HG03060 (cell line): ENCODE data around the gene CRELD2.

Experiments used
- ATAC-seq: cut with Tn5 transposase; IDR thresholded peaks from one replicate; pipeline ENCODE4 v1.9.1; 2021; ENCODE audit warnings: low read depth, moderate number of reproducible peaks; ENCODE audit not compliant: unreplicated experiment

CRELD2 gene

GRCh38 chr22:49917974-49918910 is at the start of gene CRELD2, which contains the start of gene ALG12:
CRELD2 (plus strand) TSS chr22:49918634; CDS start chr22:49918770, 136 bp downstream.
ALG12 (minus strand) TSS chr22:49918438; CDS start chr22:49913765, 4,673 bp downstream.
- peak; percentile 51 for ATAC-seq

DNA sequence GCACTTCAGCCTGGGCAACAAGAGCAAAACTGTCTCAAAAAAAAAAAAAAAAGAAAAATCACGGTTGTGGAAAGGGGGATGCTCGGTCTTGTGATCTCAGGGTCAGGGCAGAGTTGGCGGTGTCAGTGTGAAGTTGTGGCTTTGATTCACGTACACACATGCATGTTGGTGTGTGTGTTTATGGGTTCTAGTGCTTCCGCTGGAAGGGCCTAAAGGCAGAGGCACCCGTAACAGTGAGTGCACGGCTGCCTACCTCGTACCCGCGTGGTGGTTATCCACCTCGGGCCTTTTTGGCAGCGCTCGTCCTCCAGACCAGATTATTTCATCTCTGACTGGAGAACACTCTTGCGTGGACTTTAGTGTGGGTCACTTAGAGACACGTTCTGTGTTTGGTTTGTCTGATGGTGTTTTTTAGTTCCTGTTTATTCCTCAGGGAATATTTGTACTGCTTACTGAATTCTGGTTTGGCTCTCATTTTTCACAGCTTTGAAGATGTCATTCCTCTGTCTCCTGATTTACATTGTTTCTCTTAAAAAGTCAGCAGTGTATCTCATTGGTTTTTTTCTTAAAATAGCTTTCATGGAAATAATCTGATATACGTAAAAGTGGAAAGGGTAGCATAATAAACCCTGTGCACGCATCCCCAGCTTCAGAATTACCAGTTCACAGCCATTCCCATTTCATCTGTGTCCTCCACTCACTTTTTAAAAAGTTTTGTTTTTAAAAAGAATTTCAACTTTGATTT is 49.2 kb upstream of the CRELD2 start:
- ATAC-seq, result no peak

GRCh38 chr22:49869845-49870712 is 48.4 kb upstream of the CRELD2 start:
- ATAC-seq, result no peak

- ATAC-seq, result no peak
Measured at GRCh38 chr22:49871482-49871881, 47.0 kb upstream of the CRELD2 start.

DNA sequence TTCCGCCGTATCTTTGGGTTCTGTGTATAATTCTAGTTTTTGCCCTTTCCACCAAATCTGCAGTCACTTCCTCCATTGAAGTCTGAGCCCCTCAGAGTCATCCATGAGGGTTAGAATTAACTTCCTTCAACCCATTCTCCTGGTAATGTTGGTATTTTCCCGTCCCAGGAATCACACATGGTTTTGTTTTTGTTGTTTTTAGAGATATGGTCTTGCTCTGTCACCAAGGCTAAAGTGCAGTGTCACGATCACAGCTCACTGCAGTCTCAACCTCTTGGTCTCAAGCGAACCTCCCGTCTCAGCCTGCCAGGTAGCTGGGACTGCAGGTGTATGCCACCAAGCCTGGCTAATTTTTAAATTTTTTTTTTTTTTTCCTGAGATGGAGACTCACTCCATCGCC is 46.1 kb upstream of the CRELD2 start:
- no peak for ATAC-seq

GRCh38 chr22:49873228-49873940 is 45.0 kb upstream of the CRELD2 start:
- no peak for ATAC-seq

DNA sequence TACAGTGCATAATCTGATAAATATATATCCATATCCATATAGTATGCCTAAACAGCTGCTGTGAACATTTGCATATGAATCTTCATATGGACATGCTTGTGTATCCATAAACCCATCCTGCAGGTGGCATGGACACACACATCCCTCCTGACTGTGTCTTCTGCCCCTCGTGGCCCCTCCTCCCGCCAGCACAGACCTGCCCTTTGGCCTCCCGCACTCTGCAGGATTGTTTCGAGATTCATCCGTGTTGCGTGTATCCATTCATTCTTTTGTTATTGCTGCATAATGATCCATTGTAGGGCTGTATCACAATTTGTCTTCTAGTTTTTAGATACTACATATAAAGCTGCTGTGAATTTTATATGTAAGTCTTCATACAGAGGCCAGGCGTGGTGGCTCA is 40.8 kb upstream of the CRELD2 start:
- no peak for ATAC-seq

DNA sequence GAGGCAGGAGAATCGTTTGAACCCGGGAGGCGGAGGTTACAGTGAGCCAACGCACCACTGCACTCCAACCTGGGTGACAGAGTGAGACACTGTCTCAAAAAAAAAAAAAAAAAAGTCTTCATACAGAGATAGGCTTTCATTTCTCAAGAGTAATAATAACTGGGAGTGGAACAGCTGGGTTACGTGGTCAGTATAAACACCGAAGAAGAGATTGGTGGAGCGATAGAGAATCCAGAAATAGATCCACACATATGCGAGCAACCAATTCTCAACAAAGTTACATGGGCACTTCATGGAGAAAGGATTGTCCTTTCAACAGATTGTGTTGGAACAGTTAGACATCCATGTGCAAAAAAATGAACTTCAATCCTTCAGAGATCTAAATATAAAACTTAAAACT is 40.2 kb upstream of the CRELD2 start:
- no peak for ATAC-seq

GRCh38 chr22:49879871-49880270 is 38.6 kb upstream of the CRELD2 start:
- ATAC-seq, result no peak

- ATAC-seq, result no peak
Measured at GRCh38 chr22:49880281-49880680, 38.2 kb upstream of the CRELD2 start.

GRCh38 chr22:49881856-49882255 is 36.6 kb upstream of the CRELD2 start:
- no peak for ATAC-seq

DNA sequence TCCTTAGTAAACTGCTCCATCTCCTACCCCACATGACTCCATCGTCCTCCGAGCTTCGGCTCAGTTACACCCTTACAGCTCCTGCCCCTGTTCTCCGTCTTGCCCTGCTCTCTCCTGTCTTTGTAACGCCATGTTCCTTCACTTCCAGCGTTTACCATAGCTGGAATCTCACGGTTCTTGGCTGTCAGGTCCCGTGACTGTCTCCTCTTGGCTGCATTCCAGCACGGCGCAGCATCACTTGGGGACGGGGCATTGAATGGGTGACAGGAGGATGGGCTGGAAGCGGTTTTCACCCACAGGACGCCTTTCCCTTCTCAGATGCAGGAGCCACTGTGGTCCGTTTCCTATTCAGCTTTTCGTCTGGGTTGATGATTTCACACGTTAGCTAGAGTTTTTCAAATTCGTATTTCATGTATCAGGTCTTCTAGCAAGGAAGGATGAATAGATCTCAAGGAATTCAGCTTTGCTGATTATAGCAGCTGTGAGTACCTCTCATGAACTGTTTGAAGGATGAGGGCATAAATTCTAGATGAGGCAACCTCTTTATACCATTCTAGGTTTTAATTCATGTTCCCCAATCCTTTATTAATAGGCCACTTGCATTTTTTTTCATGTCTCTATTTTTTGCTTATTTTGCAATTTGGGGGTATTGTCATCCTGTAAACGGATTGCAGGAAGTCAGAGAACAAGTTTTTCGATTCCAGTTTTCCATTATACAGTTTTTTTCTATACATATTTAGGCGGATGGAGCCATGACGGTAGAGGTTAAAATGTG is 35.7 kb upstream of the CRELD2 start:
- no peak for ATAC-seq

DNA sequence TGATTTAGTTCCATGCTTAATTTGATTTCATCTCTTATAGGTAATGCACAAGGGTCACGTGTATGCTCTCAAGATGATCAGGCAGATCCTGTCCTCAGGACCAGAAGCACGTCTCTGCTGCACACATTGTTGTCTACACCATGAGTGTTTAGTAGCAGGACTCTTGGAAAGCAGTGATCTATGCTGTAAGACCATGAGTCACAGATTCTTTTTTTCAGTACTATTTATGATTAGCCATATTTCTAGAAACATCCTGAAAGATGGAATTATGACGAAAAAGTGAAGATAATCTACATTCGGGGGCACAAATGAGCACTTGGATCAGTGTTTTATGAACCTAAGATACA is 35.2 kb upstream of the CRELD2 start:
- ATAC-seq, result no peak

- ATAC-seq, result no peak
Measured at GRCh38 chr22:49884075-49884474, 34.4 kb upstream of the CRELD2 start.

GRCh38 chr22:49884503-49885260 is 33.8 kb upstream of the CRELD2 start:
- ATAC-seq, result no peak

GRCh38 chr22:49885281-49885680 is 33.2 kb upstream of the CRELD2 start:
- no peak for ATAC-seq

DNA sequence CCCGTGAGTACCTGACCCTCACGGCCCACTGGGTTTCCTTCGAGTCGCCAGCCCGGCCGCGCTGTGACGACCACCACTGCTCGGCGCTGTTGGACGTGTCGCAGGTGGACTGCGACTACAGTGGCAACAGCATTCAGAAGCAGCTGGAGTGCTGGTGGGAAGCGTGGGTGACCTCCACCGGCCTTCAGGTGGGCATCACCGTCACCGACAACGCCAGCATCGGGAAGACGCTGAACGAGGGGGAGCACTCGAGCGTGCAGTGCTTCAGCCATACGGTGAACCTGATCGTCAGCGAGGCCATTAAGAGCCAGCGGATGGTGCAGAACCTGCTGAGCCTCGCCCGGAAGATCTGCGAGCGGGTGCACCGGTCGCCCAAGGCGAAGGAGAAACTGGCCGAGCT is 32.6 kb upstream of the CRELD2 start:
- ATAC-seq, result no peak

DNA sequence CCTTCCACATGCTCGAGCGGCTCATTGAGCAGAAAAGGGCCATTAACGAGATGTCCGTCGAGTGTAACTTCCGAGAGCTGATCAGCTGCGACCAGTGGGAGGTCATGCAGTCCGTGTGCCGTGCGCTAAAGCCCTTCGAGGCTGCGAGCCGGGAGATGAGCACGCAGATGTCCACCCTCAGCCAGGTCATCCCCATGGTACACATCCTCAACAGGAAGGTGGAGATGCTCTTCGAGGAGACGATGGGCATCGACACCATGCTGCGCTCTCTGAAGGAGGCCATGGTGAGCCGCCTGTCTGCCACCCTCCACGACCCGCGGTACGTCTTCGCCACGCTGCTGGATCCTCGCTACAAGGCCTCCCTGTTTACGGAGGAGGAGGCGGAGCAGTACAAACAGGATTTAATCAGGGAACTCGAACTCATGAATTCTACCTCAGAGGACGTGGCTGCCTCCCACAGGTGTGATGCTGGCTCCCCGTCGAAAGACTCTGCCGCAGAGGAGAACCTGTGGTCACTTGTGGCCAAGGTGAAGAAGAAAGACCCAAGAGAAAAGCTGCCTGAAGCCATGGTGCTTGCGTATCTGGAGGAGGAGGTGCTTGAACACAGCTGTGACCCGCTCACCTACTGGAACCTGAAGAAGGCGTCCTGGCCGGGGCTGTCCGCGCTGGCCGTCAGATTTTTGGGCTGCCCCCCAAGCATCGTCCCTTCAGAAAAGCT is 31.9 kb upstream of the CRELD2 start:
- no peak for ATAC-seq
